Activated CD8-positive, alpha-beta memory T cell treated with anti-CD3 and anti-CD28 coated beads, Interleukin-2, amount 50 U/mL, for 1 hour (primary cell): ENCODE measurements around the gene ZNF799.
"Not testable (repeated sequence)": the region's sequence is repeated elsewhere in the genome, so short reads cannot be mapped to it uniquely, and the experiment has no call there.

Source experiments
- DNase-seq: peaks from one replicate; pipeline ENCODE4 v3.0.0-alpha.2; 2020; ENCODE audit errors: extremely low read depth

Gene ZNF799

DNA sequence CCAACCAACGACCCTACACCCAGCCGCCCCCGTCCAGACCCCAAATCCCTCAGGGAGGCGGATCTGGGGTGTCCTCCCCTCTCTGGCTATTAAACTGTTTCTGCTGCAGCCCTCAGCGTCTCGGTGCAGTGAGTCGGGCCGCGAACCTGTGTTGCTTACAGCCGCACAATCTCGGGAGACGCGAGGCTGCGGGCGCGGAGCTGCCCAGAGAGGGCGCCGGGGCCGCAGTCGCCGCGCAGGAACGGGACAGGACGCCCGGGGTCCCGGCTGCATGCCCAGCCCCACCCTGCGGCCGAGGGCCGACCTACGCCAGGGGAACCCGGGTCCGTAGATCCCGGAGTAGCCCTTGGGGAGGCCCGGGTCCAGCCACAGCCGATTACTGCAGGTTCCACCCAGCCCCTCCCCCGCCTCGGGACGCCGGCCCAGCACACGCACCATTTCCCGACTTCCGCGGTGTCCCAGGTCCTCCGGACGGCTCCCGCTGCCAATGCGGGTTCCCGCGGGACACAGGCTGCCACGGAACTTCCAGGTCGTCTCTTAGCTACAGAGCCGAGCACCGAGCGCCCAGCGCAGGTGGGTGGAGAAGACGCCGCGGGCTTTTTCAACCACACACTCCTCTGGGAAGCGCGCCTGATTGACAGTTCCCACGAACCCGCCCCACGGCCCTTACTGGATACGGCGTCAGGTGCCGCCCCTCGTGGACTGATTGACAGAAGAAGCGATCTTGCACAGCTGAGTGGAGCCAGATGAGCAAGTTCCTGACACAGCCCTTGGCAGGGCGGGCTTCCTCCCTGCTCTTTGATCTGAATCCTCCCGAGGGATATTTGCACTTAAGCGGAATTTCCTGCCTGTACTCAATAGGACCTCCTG lies at the start of gene ZNF799:
TSS of gene ZNF799 (minus strand) at position 639 of the 870 bp plus-strand sequence. CDS start at position 438, 201 bp downstream.
- peak; percentile 63 for DNase-seq

DNA sequence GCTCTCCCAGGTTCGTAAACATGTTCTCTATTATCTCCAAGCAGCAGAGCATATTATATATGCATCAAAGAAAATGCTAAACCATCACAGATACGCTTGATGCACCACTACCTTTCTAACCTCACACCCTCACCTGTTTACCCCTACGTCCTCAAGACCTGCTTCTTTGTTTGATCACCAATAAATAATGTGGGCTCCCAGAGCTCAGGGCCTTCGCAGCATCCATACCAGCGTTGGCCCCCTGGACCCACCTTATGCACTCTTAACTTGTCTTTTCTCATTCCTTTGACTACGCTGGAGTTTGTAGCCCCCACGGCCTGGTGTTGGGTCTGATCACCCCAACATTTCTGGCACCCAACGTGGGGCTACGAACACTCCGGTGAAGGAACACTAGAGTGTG lies 49.8 kb upstream of the ZNF799 start:
- no peak for DNase-seq

DNA sequence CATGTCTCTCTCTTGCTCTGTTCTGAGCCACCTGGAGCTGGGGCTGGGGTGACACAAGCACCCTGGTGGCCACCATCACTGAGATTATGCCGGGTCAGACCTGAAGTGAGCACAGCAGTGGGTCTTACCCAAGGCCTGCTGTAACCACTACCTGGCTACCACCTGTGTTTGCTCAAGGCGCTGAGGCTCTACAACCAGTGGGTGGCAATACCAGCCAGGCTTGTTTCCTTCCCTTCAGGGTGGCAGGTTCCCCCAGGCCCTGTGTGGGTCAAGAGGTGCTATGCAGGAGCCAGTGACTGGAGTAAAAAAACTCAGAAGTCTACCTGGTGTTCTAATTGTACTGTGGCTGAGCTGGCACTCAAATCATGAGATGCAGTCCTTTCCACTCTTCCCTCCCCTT lies 47.7 kb upstream of the ZNF799 start:
- no peak for DNase-seq

DNA sequence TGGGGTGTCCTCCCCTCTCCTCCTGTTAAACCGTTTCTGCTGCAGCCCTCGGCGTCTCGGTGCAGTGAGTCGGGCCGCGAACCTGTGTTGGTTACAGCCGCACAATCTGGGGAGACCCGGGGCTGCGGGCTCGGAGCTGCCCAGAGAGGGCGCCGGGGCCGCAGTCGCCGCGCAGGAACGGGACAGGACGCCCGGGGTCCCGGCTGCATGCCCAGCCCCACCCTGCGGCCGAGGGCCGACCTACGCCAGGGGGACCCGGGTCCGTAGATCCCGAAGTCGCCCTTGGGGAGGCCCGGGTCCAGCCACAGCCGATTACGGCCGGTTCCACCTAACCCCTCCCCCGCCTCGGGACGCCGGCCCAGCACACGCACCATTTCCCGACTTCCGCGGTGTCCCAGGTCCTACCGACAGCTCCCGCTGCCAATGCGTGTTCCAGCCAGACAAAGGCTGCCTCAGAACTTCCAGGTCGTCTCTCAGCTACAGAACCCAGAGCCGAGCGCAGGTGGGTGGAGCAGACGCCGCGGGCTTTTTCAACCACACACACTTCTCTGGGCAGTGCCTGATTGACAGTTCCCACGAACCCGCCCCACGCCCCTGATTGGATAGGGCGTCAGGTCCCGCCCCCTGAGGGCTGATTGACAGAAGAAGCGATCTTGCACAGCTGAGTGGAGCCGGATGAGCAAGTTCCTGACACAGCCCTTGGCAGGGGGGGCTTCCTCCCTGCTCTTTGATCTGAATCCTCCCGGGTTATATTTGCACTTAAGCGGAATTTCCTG lies 39.7 kb upstream of the ZNF799 start, which contains the start of gene ZNF443:
TSS of gene ZNF443 (minus strand) at position 481 of the 776 bp plus-strand sequence. CDS start at position 374, 107 bp downstream.
- peak; percentile 92 for DNase-seq

DNA sequence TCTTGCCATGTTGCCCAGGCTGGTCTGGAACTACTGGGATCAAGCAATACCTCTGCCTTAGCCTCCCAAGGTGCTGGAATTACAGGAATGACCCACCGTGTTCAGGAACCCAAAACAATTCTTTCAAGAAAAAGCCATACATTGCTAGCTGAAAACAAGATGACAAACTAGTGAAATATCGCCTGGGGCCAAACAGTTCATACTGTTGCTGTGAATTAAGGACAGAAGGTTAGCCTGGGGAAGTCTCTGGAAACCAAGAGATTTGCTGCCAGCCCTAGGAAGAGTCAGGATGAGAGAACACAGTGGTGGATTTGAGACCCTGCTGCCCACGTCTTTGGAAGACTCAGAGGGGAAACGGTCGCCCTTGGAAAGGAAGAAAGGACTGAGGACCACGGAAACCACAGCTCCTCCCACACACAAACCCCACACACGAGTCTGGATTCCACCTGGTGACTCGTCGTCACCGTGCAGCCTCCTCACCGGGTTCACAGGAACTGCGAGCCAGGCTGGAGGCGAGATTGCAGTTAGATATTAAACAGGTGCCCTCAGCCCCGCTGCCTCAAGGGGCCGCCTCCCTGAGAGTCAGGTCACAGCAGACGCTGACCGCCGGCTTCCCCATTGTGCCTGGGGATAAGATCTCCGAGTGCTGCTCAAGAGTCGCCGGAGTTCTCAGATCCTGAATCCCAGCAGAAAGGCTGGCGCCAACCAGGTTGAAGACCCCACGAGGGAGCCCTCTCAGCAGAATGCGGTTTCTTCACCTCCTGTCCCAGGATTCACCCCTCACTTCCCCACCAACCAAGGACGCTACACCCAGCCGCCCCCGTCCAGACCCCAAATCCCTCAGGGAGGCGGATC lies 38.8 kb upstream of the ZNF799 start:
- DNase-seq = not testable (repeated sequence)

DNA sequence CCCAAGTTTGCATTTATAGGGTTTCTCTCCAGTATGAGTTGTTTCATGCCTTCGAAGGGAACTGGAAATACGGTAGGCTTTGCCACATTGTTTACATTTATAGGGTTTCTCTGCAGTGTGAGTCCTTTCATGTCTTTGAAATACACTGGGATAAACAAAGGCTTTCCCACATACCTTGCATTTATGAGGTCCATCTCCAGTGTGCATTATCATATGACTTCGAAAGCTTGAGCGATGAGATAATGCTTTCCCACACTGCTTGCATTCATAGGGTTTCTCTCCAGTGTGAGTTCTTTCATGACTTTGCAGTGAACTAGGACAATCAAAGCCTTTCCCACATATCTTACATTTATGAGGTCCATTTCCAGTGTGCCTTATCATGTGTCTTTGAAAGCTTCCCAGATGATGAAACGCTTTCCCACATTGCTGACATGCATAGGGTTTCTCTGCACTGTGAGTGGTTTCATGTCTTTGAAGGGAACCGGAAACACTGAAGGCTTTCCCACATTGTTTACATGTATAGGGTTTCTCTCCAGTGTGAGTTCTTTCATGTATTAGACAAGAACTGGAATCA lies 29.7 kb upstream of the ZNF799 start:
- DNase-seq = not testable (repeated sequence)

DNA sequence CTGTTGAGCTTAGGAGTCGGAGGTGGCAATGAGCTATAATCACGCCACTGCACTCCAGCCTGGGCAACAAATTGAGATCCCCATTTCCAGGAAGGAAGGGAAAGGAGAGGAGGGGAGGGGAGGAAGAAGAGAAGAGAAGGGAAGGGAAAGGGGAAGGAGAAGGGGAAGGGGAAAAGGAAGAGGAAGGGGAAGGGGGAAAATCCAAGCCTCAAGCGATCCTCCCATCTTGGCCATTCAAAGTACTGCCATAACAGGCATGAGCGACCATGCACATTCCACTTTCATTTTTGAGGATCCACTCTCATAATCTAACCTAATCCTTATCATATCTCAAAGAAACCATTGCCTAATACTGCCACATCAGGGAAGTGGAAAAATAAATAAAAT lies 24.8 kb upstream of the ZNF799 start:
- no peak for DNase-seq

DNA sequence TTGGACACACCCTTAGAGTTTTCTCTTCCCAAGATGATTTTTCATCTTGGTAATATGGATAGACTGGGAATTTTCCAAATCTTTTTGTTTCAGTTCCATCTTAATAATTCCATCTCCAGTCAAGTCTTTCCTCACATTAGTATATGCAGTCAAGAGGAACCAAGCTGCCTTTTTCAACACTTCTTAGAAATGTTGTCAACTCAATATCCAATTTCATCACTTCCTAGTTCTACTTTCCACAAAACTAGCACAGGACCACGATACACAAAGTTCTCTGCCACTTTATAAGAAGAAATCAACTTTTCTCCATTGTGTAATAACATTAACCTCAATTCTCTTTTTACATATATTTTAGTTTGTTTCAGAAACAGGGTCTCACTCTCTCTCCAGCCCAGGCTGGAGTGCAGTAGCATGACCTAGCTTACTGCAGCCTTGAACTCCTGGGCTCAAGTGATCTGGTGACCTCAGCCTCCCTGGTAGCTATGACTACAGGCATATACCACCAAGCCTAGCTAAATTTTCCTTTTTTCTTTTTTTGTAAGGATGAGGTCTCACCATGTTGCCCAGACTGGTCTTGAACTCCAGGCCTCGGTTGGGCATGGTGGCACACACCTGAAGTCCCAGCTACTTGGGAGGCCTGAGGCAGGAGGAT lies 24.3 kb upstream of the ZNF799 start:
- no peak for DNase-seq

DNA sequence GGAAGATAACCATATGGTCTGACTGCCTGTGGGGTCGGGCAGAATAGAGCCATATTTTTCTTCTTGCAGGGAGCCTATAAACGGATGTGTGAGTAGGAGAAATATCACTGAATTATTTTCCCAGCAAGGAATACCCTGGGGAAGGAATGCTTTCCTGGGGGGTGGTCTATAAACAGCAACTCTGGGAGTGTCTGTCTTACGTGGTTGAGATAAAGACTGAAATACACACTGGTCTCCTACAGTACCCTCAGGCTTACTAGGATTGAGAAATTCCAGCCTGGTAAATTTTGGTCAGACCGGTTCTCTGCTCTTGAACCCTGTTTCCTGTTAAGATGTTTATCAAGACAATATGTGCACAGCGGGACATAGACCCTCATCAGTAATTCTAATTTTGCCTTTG lies 16.2 kb upstream of the ZNF799 start:
- DNase-seq = not testable (repeated sequence)

DNA sequence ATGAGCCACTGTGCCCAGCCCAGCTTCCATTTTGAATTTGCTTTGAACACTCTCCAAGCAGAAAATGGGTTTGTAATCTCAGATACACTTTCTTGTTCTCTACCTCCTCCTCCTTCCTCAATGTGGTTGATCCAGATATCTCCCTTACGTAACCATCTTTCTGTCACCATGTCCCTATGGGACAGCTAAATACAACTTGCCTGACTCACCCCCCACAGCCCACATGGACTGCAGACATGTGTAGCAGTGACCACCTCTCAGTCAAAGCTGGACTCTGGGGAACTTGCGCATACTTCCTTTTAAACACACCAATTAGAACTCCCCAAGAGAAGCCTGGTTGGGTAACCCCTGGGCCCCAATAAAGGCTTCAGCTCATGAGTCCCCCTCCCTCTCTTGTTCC lies 10.8 kb upstream of the ZNF799 start:
- DNase-seq = no peak

DNA sequence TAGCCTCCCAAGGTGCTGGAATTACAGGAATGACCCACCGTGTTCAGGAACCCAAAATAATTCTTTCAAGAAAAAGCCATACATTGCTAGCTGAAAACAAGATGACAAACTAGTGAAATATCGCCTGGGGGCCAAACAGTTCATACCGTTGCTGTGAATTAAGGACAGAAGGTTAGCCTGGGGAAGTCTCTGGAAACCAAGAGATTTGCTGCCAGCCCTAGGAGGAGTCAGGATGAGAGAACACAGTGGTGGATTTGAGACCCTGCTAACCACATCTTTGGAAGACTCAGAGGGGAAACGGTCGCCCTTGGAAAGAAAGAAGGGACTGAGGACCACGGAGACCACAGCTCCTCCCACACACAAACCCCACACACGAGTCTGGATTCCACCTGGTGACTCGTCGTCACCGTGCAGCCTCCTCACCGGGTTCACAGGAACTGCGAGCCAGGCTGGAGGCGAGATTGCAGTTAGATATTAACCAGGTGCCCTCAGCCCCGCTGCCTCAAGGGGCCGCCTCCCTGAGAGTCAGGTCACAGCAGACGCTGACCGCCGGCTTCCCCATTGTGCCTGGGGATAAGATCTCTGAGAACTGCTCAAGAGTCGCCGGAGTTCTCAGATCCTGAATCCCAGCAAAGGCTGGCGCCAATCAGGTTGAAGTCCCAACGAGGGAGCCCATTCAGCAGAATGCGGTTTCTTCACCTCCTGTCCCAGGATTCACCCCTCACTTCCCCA lies 1.0 kb downstream of the ZNF799 start:
- not testable (repeated sequence) for DNase-seq

DNA sequence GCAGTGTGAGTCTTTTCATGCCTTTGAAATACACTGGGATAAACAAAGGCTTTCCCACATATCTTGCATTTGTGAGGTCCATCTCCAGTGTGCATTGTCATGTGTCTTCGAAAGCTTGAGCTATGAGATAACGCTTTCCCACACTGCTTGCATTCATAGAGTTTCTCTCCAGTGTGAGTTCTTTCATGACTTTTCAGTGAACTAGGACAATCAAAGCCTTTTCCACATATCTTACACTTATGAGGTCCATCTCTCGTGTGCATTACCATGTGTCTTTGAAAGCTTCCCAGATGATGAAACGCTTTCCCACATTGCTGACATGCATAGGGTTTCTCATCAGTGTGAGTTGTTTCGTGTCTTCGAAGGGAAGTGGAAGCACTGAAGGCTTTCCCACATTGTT lies 9.9 kb downstream of the ZNF799 start:
- DNase-seq = not testable (repeated sequence)

DNA sequence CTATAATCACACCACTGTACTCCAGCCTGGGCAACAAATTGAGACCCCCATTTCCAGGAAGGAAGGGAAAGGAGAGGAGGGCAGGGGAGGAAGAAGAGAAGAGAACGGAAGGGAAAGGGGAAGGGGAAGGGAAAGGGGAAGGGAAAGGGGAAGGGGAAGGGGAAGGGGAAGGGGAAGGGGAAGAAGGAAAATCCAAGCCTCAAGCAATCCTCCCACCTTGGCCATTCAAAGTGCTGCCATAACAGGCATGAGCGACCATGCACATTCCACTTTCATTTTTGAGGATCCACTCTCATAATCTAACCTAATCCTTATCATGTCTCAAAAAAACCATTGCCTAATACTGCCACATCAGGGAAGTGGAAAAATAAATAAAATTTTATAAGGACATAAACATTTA lies 14.7 kb downstream of the ZNF799 start:
- DNase-seq = not testable (repeated sequence)

DNA sequence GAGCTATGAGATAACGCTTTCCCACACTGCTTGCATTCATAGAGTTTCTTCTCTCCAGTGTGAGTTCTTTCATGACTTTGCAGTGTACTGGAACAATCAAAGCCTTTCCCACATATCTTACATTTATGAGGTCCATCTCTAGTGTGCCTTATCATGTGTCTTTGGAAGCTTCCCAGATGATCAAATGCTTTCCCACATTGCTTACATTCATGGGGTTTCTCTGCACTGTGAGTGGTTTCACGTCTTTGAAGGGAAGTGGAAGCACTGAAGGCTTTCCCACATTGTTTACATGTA lies 20.7 kb downstream of the ZNF799 start:
- DNase-seq = no peak

DNA sequence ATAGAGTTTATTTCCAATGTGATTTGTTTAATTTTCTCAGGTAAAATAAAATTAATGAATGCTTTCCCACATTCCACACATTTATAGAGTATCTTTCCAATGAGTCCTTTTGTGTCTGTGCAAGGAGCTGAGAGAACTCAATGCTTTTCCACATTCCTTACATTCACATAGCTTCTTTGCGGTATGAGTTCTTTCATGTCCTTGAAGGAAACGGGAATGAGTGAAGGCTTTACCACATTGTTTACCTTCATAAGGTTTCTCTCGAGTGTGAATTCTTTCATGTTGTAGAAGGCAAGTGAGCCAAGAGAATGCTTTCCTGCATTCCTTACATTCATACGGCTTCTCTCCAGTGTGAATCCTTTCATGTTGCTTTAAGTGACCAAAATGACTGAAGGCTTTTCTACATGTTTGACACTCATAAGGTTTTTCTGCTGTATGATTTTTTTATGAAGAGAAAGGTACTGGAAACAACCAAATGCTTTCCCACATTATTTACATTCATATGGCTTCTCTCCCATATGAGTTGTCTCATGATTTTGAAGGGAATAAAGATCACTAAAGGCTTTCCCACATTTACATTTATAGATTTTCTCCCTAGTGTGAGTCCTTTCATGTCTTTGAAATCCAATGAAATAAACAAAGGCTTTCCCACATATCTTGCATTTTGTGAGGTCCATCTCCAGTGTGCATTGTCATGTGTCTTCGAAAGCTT lies 21.2 kb downstream of the ZNF799 start:
- DNase-seq = no peak

DNA sequence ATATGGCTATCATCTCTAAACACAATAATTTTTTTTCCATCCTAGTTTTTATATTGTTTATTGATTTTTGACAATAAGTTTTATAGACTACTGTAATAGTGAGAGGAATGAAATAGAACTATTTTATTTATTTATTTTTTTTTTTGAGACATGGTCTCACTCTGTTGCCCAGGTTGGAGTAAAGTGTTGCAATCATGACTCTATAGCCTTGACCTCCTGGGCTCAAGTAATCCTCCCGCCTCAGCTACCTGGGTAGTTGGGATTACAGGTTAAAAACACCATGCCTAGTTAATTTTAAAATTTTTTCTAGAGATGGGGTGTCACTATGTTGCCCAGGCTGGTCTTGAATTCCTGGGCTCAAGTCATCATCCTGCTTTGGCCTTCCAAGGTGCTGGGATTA lies 27.0 kb downstream of the ZNF799 start:
- DNase-seq = no peak

DNA sequence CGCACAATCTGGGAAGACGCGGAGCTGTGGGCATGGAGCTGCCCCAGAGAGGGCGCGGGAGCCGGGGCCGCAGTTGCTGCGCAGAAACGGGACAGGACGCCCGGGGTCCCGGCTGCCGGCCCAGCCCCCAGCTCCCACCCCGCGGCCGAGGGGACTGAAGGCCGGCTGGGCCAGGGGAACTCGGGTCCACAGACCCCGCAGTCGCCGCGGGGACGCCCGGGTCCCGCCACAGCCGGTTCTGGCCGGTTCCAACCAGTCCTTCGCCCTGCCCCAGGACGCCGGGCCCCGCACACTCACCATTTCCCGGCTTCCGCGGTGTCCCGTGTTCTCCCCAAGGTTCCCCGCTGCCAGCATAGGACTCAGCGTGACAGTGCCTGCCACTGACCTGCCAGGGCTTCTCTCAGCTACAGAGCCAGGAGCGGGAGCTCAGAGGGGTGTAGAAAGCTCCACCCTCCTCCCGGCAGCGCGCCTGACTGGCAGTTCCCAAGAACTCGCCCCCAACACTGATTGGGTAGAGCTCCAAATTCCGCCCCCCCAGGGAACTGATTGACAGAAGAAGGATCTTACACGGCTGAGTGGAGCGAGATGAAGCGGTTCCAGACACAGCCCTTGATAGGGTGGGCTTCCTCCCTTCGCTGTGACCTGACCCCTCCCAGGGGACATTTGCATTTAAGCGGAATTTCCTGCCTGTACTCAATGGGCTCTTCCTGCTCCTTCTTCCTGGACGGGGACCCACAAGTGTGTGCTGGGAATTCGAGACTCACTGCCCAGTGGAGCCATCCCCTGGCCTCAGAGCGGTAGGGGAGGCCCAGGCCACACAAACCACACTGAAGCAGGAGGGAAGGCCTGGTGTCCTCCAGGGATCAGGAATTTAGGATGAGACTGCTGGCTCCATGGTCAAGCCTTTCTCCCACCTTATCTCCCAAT lies 35.6 kb downstream of the ZNF799 start, which contains the start of gene ZNF442:
TSS of gene ZNF442 (minus strand) at position 448 of the 927 bp plus-strand sequence. CDS start 2,052 bp downstream, outside the sequence.
- DNase-seq = peak; percentile 76

DNA sequence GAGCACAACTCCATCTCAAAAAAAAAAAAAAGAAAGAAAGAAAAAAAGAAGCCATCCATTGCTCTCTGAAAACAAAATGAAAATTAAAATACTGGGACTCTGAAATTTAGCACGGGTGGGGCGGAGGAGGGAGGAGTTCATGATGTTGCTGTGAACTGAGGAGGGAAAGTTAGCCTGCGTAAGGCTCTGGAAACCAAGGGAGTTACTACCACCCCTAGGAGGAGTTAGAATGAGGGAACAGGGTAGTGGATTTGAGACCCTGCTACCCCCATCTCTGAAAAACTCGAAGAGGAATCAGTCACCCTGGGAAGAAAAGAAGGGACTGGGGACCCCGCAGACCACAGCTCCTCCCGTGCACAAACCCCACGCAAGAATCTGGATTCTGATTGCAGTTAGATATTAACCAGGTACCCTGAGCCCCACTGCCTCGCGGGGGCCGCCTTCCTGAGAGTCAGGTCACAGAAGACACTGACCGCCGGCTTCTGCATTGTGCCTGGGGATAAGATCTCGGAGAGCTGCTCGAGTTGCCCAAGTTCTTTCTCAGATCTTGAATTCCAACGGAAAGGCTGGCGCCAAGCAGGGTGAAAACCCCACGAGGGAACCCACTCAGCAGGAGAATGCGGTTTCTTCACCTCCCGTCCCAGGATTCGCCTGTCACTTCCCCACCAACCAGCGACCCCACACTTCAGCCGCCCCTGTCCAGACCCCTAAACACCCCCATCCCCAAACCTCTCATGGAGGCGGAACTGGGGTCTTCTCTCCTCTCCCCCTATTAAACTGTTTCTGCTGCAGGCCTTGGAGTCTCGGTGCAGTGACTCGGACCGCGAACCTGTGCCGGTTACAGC lies 36.5 kb downstream of the ZNF799 start:
- DNase-seq = no peak
